HepG2 (cell line): Measurements from ENCODE around the gene ALKBH4. TPM values are rescaled to one million over a fixed set of nuclear protein-coding genes. Genes with fewer than 3 reads are reported as not detected.

Experiments
- ATF2 ChIP-seq: sonication (generic); formaldehyde crosslinking; IDR thresholded peaks from 2 replicates; pipeline ENCODE4 v1.4.0; 2020; ENCODE audit warnings: missing genetic modification reagents
- ATF5 ChIP-seq: sonication (generic); formaldehyde crosslinking; IDR thresholded peaks from 2 replicates; pipeline ENCODE4 v1.4.0; 2020; ENCODE audit warnings: mild to moderate bottlenecking, low read depth, missing genetic modification reagents
- IRF1 ChIP-seq: sonication (generic); formaldehyde crosslinking; IDR thresholded peaks from 2 replicates; pipeline ENCODE4 v1.4.0; 2020; ENCODE audit warnings: low read depth, mild to moderate bottlenecking, missing genetic modification reagents
- KIAA2018 ChIP-seq: sonication (generic); formaldehyde crosslinking; IDR thresholded peaks from 2 replicates; pipeline ENCODE4 v1.5.0; 2020; ENCODE audit warnings: mild to moderate bottlenecking, missing genetic modification reagents, borderline replicate concordance
- NAIF1 ChIP-seq: sonication (generic); formaldehyde crosslinking; IDR thresholded peaks from 2 replicates; pipeline ENCODE4 v1.5.0; 2020; ENCODE audit warnings: mild to moderate bottlenecking, missing genetic modification reagents, borderline replicate concordance
- NR2F1 ChIP-seq, 2 experiments: fragments of 450-650 bp in 1 of 2; formaldehyde crosslinking in 1 of 2; IDR thresholded peaks; 2 replicates each; pipeline versions ENCODE4 v1.5.0 to v1.6.1; 2016 to 2020; ENCODE audit warnings: mild to moderate bottlenecking in 1 of 2, missing compliant biosample characterization in 1 of 2, missing genetic modification reagents in 1 of 2, moderate library complexity in 1 of 2
- RBFOX2 ChIP-seq: fragments of 200-400 bp; formaldehyde crosslinking; IDR thresholded peaks from 2 replicates; pipeline ENCODE4 v1.6.1; 2017; ENCODE audit warnings: low read depth, mild to moderate bottlenecking, low read length
- SETDB1 ChIP-seq: sonication (generic); formaldehyde crosslinking; IDR thresholded peaks from 2 replicates; pipeline ENCODE4 v1.5.1; 2020; ENCODE audit warnings: missing genetic modification reagents, mild to moderate bottlenecking, borderline replicate concordance
- SOX5 ChIP-seq: IDR thresholded peaks from 2 replicates; pipeline ENCODE4 v1.6.1; 2016; ENCODE audit warnings: borderline replicate concordance
- SP1 ChIP-seq, 2 experiments: fragments of 450-650 bp in 1 of 2; sonication (generic) in 1 of 2; formaldehyde crosslinking in 1 of 2; IDR thresholded peaks; 2 replicates each; pipeline versions ENCODE4 v1.4.0 to v1.6.1; 2016 to 2020; ENCODE audit warnings: missing genetic modification reagents in 1 of 2
- SSRP1 ChIP-seq: IDR thresholded peaks from 2 replicates; pipeline ENCODE4 v1.6.1; 2016; ENCODE audit warnings: control low read depth
- TAF1 ChIP-seq: sonication (generic); formaldehyde crosslinking; IDR thresholded peaks from 2 replicates; pipeline ENCODE4 v1.4.0; 2020; ENCODE audit warnings: missing genetic modification reagents
- YY1 ChIP-seq: IDR thresholded peaks from 2 replicates; pipeline ENCODE4 v1.6.1; 2011; ENCODE audit warnings: low read length, low read depth, moderate library complexity, mild to moderate bottlenecking; ENCODE audit not compliant: insufficient read depth, insufficient replicate concordance
- ZNF543 ChIP-seq: sonication (generic); formaldehyde crosslinking; IDR thresholded peaks from 2 replicates; pipeline ENCODE4 v1.4.0; 2020; ENCODE audit warnings: mild to moderate bottlenecking, missing genetic modification reagents
- polyA plus RNA-seq, 8 experiments: library from polyadenylated mRNA; depleted of rRNA in 3 of 8; stranded (reverse) in 7 of 8; unstranded in 1 of 8; fragments of >200 nt; fragmentation: Illumina TruSeq in 4 of 8; extraction: Trizol in 4 of 8; gene quantifications; 2 replicates each; pipeline versions ENCODE4 v1.2.1 to v1.2.3, GENCODE V29; 2011 to 2016; ENCODE audit warnings: low read depth in 4 of 8, missing spikeins in 1 of 8, mixed read lengths in 1 of 8; ENCODE audit not compliant: insufficient read depth in 1 of 8
- total RNA-seq, 5 experiments: library from RNA; depleted of rRNA; stranded (reverse); fragments of >200 nt; fragmentation: Illumina TruSeq; extraction: Trizol; gene quantifications; 2 replicates each; pipeline ENCODE4 v1.2.3, GENCODE V29; 2016; ENCODE audit warnings: low read depth in 1 of 5
- TF ChIP-seq, protein P1 (sequence below): sonication (generic); formaldehyde crosslinking; IDR thresholded peaks from 2 replicates; pipeline ENCODE4 v1.4.0; 2020; ENCODE audit warnings: missing genetic modification reagents

Gene ALKBH4
- total and polyA plus RNA-seq, 2 of the 13 experiments (the other 11 are each of a cell fraction or from before 2014, with no cell fraction given) = 2.6 to 8.8 TPM

DNA sequence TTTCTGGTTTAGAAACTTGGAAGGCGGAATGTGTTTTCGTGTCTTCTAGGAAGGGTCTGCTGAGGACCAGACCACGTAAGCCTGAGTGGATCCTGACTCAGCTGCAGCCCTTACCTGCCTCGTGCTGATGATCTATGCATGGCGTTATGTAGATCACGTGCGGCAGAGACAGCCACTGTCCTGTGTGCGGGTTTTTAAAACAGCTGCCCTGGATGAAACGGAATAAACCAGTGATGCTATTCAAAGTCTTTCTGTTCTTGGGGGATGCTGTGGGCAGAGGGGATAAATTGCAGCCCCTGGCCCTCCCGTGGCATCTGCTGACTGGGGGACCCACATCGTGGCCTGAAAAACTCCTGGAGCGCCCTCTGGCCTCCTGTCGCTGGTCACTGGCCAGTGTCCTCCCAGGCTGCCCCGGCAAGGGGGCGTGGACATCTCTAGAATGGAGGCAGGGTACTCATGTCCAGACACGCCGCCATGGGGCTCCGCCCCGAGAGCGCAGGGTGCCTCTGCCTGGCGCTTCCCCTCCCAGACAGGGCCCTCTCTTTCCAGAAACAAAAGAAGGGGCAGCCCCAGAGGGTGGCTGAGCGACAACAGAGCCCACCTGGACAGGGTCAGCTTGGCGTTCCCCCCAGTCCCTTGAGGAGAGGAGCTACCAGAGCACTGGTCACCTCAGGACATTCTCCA is 13.2 kb downstream of the ALKBH4 start (continued):
- TF ChIP-seq SP1 (IDR thresholded peaks at IDR 0.05) (no peak), SP1 (CRISPR knock-in tag; IDR thresholded peaks at IDR 0.05) (peak; percentile 61; the same call in 1 of the 2 replicates), SETDB1 (CRISPR knock-in tag) (no peak), NR2F1 (CRISPR knock-in tag; IDR thresholded peaks at IDR 0.05) (no peak), SOX5 (CRISPR knock-in tag) (no peak), TAF1 (CRISPR knock-in tag) (peak; percentile 43; the same call in 1 of the 2 replicates), NAIF1 (CRISPR knock-in tag) (no peak), SSRP1 (CRISPR knock-in tag) (no peak), KIAA2018 (CRISPR knock-in tag) (no peak), ZNF543 (CRISPR knock-in tag) (no peak), ATF5 (CRISPR knock-in tag) (no peak), RBFOX2 (0 out of 2 replicates have a peak, but pooled peaks have one; percentile 35), IRF1 (no peak), YY1 (peak; percentile 89), ATF2 (CRISPR knock-in tag) (0 out of 2 replicates have a peak, but pooled peaks have one; percentile 16)
- TF ChIP-seq, protein P1, sequence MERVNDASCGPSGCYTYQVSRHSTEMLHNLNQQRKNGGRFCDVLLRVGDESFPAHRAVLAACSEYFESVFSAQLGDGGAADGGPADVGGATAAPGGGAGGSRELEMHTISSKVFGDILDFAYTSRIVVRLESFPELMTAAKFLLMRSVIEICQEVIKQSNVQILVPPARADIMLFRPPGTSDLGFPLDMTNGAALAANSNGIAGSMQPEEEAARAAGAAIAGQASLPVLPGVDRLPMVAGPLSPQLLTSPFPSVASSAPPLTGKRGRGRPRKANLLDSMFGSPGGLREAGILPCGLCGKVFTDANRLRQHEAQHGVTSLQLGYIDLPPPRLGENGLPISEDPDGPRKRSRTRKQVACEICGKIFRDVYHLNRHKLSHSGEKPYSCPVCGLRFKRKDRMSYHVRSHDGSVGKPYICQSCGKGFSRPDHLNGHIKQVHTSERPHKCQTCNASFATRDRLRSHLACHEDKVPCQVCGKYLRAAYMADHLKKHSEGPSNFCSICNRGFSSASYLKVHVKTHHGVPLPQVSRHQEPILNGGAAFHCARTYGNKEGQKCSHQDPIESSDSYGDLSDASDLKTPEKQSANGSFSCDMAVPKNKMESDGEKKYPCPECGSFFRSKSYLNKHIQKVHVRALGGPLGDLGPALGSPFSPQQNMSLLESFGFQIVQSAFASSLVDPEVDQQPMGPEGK (CRISPR knock-in tag) = peak; percentile 35
